ENCODE results near the gene OTUD7B.

DNA sequence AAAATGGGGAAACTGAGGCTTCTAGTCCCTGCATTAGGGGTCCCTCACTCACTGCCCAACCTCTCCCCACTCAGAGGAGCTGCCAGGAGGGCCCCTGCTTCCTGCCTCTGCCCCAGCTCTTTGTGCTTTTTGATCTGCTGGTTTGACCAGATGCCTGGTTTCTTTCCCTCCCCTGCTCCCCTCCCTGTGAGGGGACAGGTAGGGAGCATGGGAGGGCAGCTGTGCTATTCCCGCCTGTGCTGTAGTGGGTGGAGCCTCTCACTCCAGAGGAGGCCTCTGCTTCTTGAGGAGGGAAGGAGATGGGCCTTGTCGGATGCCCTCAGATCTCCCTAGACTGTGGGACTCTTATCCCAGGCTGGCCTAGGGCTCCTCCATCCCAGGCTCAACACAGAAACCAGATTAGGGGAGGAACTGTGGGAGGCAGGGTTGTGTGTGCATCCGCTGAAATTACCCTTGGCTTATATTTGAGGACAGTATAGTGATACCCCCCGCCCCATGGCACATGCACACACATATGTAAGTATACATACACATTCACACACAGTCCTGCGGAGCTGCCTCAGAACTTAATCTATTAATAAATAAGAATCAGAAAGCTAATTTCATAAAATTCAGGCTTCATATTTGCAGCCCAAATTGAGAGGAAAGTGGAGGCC, 106.6 kb downstream of the OTUD7B start:
- TF ChIP-seq, protein P1, sequence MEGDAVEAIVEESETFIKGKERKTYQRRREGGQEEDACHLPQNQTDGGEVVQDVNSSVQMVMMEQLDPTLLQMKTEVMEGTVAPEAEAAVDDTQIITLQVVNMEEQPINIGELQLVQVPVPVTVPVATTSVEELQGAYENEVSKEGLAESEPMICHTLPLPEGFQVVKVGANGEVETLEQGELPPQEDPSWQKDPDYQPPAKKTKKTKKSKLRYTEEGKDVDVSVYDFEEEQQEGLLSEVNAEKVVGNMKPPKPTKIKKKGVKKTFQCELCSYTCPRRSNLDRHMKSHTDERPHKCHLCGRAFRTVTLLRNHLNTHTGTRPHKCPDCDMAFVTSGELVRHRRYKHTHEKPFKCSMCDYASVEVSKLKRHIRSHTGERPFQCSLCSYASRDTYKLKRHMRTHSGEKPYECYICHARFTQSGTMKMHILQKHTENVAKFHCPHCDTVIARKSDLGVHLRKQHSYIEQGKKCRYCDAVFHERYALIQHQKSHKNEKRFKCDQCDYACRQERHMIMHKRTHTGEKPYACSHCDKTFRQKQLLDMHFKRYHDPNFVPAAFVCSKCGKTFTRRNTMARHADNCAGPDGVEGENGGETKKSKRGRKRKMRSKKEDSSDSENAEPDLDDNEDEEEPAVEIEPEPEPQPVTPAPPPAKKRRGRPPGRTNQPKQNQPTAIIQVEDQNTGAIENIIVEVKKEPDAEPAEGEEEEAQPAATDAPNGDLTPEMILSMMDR (IDR thresholded peaks at IDR 0.05): no peak
- no peak for TF ChIP-seq POLR2A (IDR thresholded peaks at IDR 0.05)

Data from testis (tissue), 2 donors.